Upper lobe of left lung (tissue), 4 donors: Measurements from ENCODE around the gene ATL1.

ENCODE experiments used
- CTCF ChIP-seq, 6 experiments: fragments of 450-650 bp in 4 of 6; fragments of 200-600 bp in 2 of 6; sonication (generic) in 2 of 6; IDR thresholded peaks; one replicate each; pipeline ENCODE4 v1.5.1; 2016 to 2019; ENCODE audit warnings: antibody characterized with exemption in 6 of 6
- EP300 ChIP-seq, 4 donors: sonication (generic); formaldehyde crosslinking; IDR thresholded peaks; one replicate each; pipeline ENCODE4 v1.5.1; 2017; ENCODE audit warnings: antibody characterized with exemption in 4 of 4, control low read depth in 2 of 4
- POLR2A ChIP-seq, 4 donors: fragments of 450-650 bp; IDR thresholded peaks; one replicate each; pipeline ENCODE4 v1.5.1; 2016 to 2017; ENCODE audit warnings: antibody characterized with exemption in 4 of 4, mild to moderate bottlenecking in 2 of 4
- POLR2AphosphoS5 ChIP-seq, 2 donors: sonication (generic); formaldehyde crosslinking; IDR thresholded peaks; one replicate each; pipeline ENCODE4 v1.5.1; 2017; ENCODE audit warnings: antibody characterized with exemption in 2 of 2

DNA sequence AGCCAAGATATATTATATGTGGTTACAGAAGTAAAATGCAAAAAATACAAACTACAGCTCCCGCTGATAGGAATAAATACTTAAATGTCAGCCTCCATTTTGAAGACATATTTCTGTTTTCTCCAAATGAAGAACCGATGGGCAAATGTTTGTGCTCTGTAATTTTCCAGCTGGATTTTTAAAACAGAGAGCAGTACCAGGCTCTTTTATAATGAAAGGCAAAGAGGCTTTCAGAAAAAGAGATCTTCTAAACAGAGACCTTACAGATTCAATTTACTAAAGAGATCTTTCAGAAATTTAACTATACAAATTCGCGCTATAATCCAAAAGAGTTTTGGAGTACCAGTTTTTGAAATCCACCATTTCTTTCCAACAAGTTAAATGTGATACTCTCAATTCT lies 47.5 kb upstream of the ATL1 start:
- TF ChIP-seq CTCF (IDR thresholded peaks at IDR 0.05) (no peak), EP300 (IDR thresholded peaks at IDR 0.05) (no peak), POLR2A (IDR thresholded peaks at IDR 0.05) (no peak), POLR2AphosphoS5 (IDR thresholded peaks at IDR 0.05) (no peak)
